HG03097 (cell line): ENCODE results near the gene FABP3.

Source experiments
- ATAC-seq: cut with Tn5 transposase; IDR thresholded peaks from one replicate; pipeline ENCODE4 v1.9.1; 2021; ENCODE audit not compliant: unreplicated experiment, low FRiP score

FABP3 gene

DNA sequence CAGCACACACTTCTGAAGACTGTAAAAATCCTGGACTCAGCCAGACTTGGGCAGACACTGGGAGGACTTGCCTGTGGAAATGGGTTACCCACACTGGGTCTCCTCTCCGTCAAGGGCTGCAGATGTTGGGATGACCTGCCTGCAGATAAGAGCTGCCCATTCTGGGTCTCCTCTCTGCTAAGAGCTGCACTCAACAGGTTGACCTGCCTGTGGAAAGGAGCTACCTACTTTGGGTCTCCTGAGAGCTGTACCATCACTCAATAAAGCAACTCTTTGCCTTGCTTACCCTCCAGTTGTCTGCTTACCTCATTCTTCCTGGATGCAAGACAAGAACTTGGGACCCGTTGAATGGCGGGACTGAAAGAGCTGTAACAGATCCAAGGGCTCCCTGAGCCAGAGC lies 47.9 kb downstream of the FABP3 start:
- ATAC-seq: no peak

DNA sequence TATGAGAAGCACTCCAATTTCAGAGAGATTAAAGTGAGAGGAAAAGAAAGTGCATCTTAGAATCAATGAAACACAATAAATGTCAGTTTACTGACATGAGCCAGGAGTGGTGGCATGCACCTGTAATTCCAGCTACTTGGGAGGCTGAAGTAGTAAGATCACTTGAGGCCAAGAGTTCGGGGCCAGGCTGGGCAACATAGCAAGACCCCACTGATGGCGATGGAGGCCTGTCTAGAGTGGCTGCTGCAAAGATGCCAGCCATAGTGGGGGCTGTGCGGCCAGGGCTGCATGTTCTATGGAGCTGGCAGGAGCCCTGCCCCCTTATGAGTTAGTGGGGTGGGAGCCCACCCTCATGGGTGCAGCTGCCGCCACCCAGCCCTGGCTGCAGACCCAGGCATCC lies 48.8 kb downstream of the FABP3 start:
- no peak for ATAC-seq

DNA sequence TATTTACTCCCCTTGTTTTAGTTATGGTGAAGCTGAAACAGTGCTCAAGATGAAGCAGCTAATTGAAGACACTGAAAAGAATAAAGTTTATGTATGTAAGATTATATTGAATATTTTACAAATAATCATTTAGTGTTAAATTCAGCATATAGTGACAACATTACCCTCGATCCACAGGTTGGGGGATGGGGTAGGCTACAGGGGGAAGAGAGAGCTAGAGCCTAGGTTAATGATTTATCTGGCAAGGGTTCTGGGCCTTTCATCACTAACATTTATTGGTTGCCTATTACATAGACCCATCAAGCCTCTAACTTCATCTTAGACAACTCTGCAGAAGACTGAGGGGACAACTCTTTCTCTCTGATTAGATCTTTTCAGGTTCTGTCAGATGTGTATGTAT lies 54.7 kb downstream of the FABP3 start:
- ATAC-seq: no peak

DNA sequence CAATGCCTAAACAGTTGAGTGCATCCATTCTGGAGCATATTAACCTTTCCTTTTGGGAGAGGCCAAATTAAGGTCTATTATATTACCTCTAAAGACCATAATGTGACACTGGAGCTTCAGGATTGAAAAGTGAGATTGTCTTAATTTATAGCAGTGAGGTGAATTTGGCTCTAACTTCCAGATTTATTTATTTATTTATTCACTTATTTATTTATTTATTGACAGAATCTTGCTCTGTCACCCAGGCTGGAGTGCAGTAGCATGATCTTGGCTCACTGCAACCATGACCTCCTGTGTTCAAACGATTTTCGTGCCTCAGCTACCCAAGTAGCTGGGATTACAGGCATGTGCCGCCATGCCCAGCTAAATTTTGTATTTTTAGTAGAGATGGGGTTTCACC lies 57.0 kb downstream of the FABP3 start:
- ATAC-seq: no peak
